ENCODE data around the gene ESRRG. TPM values are rescaled to one million over a fixed set of nuclear protein-coding genes. Genes with fewer than 3 reads are reported as not detected.

Gene ESRRG
- polyA plus RNA-seq, 3 donors: 46.4 to 47.2 (median 46.4) TPM

DNA sequence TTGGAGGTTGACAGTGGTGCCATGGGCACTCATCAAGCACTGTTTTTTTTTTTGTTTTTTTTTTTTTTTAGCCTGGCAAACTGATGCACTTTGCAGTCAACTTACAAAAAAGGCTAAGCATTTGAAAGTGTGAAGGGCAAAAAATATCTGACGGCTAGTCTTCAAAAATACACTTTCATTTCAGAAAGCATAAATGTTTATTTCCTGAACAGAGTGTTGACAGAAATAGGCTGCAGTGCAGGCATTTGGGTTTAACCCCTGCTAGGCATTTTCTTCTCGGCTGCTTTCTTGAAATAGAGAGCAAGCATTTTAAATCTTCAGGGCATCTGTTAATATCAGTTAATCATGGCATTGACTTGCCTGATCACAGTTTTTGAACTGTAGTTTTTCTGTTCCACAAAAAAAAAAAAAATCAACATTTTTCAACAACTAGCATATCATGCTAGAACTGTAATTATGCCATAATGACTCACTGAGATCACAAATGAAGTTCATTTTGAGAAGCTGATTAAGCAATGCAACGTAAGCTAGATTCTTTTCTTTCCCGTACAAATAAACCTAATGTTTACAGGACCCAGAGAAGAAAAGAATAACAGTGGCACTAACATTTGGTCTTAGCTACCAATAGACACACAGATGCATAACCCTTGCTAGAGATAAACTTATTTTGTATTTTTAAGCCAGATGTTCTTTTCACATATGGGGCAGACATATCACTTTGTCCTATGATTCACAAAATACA is 199.6 kb downstream of the ESRRG start:
- no peak for DNase-seq (ENCODE audit: low read depth in 3 of 3, low spot score in 2 of 3)

DNA sequence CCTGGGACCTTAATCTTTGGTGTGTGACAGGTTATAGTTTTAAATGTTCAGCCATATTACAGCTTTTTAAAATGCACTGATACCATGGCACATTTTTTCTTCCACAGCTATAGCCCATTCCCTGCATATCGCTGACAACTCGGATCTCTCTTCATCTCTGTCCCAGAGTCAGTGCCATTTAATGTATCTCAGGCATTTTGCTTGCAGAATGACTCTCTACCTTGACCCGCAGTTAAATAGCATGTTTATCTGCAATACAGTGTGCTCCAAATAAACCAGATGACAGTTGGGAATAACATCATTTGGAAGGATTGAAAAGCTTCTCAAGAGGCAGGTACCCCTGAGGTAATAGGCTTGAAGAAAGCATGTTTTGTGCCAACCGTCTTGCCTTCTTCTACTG is 200.2 kb downstream of the ESRRG start:
- no peak for DNase-seq (ENCODE audit: low read depth in 3 of 3, low spot score in 2 of 3)

DNA sequence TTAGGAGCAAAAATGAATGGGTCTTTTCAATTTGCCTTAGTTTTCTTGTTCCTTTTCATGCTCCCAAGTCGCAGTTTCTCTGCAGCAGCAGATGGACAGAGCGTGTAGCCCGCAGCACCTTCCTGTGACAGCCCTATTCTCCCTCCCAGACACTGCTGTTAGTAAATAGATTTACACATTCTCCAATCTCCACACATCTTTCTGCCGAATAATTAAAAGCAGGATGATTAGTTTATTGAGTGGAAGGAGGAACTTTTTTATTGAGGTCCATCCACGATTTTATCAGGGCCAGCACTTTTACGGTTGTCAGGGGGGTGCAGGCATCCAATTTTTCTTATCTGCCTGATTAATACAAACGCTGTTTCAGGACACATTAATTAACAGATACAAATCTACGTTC is 201.8 kb downstream of the ESRRG start:
- DNase-seq (ENCODE audit: low read depth in 3 of 3, low spot score in 2 of 3): no peak

DNA sequence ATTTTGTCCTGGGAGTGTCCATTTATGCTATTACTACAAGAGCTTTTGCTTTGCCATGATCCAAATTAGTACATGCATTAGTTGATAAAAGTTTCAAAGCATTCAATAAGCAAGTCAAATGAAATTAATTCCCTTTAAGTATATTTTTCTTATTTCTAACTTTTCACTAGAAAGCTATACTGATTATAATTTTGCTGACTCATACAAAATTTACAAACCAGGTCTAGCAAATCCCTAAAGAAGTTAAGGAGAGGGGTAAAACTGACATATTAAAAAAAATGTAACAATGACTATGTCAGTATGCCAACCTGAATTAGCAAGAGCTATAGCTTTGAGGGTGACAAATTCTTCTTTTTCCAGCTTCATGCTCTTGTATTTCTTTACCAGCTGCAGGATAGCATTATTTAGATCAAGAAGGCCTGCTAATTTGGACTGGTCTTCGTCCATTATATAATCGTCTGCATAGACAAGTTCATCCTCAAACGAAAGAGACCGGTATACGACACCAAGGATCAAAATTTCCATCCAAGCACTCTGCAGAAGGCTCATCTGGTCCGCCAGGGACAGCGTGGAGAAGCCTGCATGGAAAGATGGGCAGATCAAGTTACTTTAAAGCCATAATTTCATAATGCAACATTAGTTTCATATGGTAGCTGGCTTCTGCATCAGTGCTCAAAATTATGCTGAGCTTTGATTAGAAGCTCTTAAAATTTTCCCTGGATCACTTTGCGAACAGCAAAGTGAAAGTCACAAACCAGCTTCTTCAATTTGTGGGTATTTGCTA is 204.2 kb downstream of the ESRRG start:
- no peak for DNase-seq (ENCODE audit: low read depth in 3 of 3, low spot score in 2 of 3)

DNA sequence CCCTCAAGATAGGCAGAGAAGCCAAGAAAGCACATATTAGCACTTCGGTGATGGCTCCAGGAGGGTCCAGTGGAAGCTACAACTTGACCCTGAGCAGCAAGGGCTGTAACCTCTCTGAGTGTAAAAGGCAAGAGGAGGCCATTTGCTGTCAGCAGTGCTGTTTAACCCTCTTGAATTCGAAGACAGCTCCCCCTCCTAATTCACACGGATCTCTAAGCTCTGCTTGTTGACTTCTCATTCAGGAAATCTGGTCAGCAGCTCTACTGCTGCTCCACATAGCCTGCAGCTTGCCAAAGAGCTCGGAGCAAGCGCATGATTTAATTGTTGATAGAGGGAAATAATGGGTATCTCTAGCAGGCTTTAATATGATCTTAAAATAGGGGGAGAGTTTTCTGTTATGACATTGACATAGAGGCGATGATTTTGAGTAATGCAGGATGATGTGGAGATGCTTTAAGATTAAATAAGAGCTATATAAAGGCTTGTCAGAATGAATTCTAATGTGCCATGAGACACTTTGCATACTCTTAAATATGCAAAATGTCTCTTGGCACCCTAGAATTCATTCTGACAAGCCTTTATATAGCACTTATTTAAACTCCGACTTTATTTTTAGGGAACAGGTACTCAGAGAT is 220.6 kb downstream of the ESRRG start:
- no peak for DNase-seq (ENCODE audit: low read depth in 3 of 3, low spot score in 2 of 3)

DNA sequence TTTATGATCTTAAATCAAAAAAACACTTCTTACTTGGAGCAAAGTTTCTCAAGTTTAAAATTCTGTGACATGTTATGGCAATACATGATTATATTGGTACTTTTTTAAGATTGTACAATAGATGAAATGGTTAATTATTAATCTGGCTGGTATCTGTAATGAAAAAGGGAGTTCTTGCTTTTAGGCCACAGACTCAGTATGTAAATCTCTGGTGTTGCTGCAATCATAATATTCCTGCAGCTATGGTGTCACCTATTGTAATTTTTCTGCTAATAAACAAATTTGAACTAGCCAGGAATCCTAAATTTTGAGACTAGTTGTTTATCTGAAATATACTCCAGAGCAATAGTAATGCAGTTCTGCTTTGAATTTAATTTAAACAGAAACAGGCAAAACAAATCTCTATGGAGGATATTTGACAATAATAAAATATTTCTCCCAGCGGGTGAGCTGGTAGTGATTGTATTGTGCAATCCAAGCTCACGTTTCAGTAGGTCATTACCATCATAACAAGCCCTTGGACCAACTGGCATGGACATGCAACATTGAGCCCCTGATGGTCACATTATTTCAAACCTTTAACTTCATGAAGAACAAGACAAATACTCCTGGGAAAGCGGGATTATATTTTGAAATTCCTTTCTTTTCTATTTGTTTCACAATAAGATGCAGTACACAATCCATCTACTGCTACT is 222.8 kb downstream of the ESRRG start:
- no peak for DNase-seq (ENCODE audit: low read depth in 3 of 3, low spot score in 2 of 3)

DNA sequence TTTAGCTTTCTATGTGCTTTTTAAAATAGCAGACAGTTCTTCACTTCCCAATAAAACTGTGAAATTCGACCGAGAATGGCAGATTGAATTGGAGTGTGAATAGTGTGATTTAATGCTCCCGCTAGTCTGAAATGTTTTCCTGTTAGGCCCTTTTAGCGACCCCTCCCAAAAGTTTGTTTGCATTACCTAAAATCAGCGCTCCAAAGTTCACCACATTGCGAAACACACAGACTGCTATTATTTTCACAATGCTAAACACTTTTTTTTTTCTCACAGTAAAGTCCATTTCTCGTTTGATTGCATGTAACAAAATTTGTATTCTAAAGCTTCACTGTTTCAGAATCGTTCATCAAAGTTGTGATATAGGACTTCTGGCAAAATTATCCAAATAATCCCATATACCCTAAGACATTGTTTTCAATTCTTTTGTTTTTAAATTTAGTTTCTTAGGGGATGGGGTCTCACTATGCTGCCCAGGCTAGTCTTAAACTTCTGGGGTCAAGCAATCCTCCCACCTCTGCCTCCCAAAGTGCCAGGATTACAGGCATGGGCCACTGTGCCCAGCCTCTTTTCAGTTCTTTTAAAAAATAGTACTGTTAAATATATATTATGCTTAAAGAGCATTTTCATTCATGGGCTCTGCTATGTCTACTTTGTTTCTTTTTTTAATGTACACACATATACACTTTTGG is 223.5 kb downstream of the ESRRG start:
- no peak for DNase-seq (ENCODE audit: low read depth in 3 of 3, low spot score in 2 of 3)

DNA sequence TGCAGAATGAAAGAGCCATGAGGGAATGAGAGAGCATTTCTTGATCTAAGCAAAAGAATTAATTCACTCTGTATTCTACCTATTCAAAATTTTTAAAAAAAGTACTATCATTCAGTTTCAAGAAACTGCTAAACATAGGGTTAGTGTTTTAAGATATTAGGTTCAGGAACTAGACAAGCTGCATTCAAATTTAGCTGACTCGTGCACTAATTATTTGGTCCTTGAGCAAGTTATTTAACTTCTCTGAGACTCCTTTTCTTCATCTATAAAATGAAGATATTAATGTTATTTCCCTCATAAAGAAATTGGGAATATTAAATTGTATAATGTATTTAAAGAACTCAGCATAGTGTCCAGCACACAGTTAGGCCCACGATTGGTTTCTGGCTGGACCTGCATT is 225.0 kb downstream of the ESRRG start:
- DNase-seq (ENCODE audit: low read depth in 3 of 3, low spot score in 2 of 3): no peak

DNA sequence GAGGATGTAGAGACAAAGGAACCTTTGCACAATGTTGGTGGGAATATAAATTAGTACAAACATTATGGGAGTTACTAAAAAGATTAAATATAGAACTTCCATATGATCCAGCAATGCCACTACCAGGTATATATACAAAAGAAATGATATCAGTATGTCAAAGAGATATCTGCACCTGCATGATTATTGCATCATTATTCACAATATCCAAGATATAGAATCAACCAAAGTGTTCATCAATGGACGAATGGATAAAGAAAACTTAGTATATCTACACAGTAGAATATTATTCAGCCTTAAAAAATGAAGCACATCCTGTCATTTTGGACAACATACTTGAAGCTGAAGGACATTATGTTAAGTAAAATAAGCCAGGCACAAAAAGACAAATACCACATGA is 238.2 kb downstream of the ESRRG start:
- no peak for DNase-seq (ENCODE audit: low read depth in 3 of 3, low spot score in 2 of 3)

DNA sequence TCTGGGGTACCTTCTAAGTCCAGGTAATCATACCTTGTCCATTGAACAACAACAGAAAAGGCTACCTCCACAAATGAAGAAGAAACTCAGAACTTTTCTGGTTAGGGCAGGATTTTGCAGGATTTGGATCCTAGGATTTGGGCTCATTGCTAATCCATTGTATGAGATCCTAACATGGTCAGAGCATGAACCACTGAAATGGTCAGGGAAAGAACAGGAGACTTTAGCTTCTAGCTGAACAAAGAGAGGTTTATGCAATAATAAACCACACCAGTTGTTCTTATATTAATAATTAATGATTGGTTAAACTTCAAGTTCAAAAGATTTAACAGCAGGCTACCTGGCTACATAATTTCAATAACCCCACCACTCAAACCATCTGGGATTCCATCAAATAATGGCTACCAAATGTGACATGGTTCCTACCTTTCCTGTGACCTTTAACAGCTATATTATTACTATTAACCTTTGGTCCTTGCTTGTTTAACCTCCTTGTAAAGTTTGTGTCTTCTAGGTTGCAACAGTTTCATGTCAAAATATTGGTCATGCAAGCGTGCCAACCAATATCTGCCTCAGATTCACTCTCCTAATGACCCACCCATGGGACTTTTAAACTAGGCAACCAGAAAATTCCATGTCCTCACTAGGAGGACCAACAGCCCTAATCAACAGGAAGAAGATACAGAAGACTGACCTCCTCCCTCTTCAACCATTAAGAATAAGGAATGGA is 239.4 kb downstream of the ESRRG start:
- no peak for DNase-seq (ENCODE audit: low read depth in 3 of 3, low spot score in 2 of 3)

DNA sequence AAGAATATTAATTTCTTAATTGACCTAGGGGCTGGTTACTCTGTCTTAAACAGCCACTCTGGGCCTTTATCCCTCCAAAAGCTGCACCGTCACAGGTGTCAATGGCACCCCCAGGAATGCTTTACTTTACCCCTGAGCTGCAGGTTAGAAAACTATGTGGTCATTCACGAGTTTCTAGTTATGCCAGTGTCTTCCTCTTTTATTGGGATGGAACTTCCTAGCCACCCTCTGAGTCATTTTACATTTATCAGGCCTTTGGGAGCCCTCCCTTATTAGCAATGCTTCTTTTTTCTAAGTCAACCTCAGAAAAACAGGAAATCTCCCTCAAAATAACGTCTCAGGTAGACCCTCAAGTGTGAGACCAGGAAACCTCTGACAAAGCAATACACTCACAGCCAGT is 240.6 kb downstream of the ESRRG start:
- no peak for DNase-seq (ENCODE audit: low read depth in 3 of 3, low spot score in 2 of 3)

DNA sequence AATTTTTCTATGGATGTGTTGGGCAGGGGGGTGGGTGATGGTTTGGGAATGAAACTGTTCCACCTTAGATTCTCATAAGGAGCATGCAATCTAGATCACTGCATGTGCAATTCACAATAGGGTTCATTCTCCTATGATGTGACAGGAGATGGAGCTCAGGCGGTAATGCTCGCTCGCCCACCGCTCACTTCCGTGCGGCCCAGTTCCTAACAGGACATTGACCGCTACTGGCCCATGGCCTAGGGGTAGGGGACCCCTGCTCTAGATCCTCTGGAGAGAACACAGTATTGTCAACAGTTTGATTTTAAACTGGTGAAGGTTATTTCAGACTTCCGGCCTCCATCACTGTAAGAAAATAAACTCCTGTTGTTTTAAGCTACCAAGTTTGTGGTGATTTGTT is 245.0 kb downstream of the ESRRG start:
- DNase-seq (ENCODE audit: low read depth in 3 of 3, low spot score in 2 of 3): no peak

DNA sequence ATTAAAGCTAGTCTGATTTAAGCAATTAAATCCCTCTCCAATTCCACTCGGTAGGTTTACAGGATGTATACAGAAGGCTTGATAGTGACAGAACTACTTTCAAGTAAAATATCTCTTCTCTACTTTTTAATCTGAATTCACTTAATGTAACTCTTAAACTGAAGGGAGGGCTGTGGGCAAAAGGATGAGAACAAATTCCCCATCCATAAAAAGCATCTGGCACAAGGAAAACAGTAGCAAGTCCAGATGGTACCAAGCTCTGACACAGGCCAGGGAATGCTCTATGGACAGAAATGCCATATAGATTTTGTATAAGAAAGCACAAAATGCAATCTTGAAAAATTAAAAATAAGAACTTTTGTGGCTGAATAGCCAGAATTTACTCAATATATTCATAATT is 246.9 kb downstream of the ESRRG start:
- DNase-seq (ENCODE audit: low read depth in 3 of 3, low spot score in 2 of 3): no peak

DNA sequence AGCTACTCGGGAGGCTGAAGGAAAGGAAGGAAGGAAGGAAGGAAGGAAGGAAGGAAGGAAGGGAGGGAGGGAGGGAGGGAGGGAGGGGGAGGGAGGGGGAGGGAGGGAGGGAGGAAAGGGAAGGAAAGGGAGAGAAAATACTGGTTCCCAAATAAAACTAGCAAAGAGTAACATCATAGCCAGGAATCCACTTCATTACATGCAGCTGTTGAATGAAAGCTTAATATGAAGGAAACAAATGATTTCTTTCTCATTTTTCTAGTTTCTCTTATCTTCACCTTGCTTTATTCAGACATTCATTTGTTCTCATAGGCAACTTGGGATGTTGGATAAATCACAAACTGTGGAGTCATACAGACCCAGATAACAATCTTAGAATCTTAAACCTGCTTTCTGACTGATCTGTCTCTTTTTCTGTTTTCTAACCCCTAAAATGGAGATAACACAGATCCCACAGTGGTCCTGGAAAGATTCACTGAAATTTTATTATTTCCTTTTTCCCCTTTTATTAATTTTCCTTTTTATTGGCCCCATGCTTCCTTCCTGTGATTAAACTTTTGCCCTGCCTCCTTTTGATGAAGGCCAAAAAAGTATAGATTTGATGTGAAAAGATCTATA is 247.5 kb downstream of the ESRRG start:
- no peak for DNase-seq (ENCODE audit: low read depth in 3 of 3, low spot score in 2 of 3)

DNA sequence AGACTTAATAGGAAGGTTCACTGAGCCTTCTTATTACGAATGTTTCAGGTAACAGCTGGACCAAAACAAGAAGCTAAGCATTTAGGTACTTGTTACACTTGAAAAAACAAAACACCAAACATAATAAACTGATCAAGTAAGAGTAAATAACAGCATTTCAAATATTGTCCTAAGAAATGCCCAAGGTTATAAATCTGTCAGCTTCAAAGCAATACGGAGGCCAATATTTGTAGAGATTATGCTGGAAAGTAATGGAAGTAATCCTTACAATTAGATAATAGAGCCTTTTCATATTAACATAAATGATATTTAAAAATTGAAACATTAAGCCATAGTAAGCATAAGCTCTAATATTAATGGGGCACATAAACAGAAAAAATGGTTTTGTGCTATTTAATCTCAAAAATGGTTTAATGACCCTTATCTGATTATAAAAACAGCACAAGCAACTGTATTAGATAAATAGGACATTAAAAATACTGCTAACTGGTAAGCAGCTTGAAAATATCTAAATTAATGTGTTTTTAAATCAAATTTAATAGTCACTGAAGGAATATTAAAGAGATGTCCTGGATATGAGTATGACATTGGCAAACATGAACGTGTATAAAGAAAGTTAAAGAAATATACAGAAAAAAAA is 256.9 kb downstream of the ESRRG start:
- DNase-seq (ENCODE audit: low read depth in 3 of 3, low spot score in 2 of 3): no peak

DNA sequence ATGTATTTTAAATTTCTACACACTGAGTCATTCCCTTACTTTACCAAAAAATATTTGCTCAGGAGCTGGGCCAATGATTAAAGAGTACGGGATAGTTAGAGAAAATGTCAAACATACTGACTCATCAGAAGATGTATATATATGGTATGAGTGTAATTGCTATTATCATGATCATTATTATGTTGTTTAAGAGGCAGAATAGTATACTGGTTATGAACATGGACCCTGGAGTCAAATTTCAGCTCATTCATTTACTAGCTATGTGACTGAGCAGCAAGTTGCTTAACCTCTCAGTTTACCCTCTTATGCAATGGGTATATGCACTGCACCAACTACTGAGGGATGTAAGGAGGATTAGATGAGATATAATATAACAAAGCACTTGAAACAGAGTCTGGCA is 258.7 kb downstream of the ESRRG start:
- DNase-seq (ENCODE audit: low read depth in 3 of 3, low spot score in 2 of 3): no peak

DNA sequence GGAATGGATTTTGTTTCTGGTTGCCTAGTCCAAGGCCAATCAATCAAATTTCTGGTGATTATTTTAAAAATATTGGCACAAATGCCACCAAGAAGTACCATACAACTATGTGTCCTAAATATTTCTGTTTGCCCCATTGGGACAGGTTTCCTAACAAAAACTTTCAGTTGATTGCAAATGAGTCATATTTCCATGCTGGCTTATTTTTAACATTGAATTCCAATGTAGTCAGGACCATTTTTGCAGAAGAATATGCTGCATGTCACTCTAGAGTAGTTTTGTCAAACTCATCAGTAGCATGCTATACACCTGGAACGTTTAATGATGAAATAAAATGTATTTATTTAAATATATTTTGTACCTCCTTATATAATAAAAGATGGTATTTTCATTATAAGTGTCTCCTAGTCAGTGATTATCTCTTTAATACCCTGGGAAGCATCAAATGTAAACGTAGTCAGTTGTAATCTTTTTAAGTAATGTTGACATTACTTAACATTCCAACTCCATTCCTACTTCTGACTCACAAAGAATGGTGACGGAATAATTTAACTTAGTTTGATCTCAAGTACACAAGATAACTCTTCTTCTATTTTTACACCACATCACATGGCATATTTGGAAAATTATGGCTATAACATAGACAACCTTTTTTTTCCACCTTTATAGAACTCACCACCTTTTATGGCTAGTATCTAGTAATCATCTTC is 261.0 kb downstream of the ESRRG start:
- DNase-seq (ENCODE audit: low read depth in 3 of 3, low spot score in 2 of 3): no peak

DNA sequence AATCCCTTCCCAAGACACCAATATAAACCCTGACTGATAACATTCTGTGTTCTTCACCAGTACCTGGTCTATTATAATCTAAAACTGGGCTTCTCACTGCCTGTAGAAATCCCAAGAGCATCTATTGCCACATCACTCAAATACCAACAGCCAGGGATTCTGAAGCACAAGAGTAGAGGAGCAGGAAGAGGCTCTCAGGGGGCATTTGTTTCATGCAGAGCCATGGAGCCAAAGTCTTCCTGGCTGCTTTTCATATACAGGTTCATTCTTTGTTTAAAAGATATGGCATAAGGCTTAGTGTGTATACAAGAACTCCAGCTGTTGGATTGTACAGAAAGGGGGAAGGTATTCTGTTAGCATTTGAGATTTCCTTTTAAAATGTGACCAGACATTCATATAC is 261.8 kb downstream of the ESRRG start:
- DNase-seq (ENCODE audit: low read depth in 3 of 3, low spot score in 2 of 3): no peak

Measured in right renal cortex interstitium (tissue), 3 donors.